HG02642 (cell line): Measurements from ENCODE around the gene LRRN2.

ENCODE experiments used
- ATAC-seq: cut with Tn5 transposase; IDR thresholded peaks from one replicate; pipeline ENCODE4 v1.9.1; 2021; ENCODE audit warnings: mild to moderate bottlenecking; ENCODE audit not compliant: unreplicated experiment, poor library complexity

LRRN2 gene

GRCh38 chr1:204664384-204664651 is 21.2 kb downstream of the LRRN2 start:
- no peak for ATAC-seq

GRCh38 chr1:204663644-204664383 is 21.7 kb downstream of the LRRN2 start:
- no peak for ATAC-seq

GRCh38 chr1:204662530-204662929 is 23.0 kb downstream of the LRRN2 start:
- ATAC-seq: no peak

GRCh38 chr1:204660509-204660908 is 25.0 kb downstream of the LRRN2 start:
- ATAC-seq: no peak

GRCh38 chr1:204659056-204659455 is 26.5 kb downstream of the LRRN2 start:
- no peak for ATAC-seq

GRCh38 chr1:204658295-204658694 is 27.2 kb downstream of the LRRN2 start:
- no peak for ATAC-seq

GRCh38 chr1:204653590-204654340 is 31.8 kb downstream of the LRRN2 start:
- no peak for ATAC-seq

GRCh38 chr1:204652497-204652896 is 33.0 kb downstream of the LRRN2 start:
- no peak for ATAC-seq

GRCh38 chr1:204651843-204652421 is 33.6 kb downstream of the LRRN2 start:
- ATAC-seq: no peak

- no peak for ATAC-seq
Measured at GRCh38 chr1:204650911-204651570, 34.5 kb downstream of the LRRN2 start.

- ATAC-seq: no peak
Measured at GRCh38 chr1:204649721-204650521, 35.6 kb downstream of the LRRN2 start.

- ATAC-seq: no peak
Measured at GRCh38 chr1:204648576-204648975, 37.0 kb downstream of the LRRN2 start.

GRCh38 chr1:204647805-204648153 is 37.8 kb downstream of the LRRN2 start:
- ATAC-seq: no peak

GRCh38 chr1:204647114-204647804 is 38.3 kb downstream of the LRRN2 start:
- ATAC-seq: no peak

- no peak for ATAC-seq
Measured at GRCh38 chr1:204645666-204646065, 39.9 kb downstream of the LRRN2 start.

GRCh38 chr1:204645251-204645650 is 40.3 kb downstream of the LRRN2 start:
- ATAC-seq: no peak

GRCh38 chr1:204643503-204643902 is 42.0 kb downstream of the LRRN2 start:
- no peak for ATAC-seq

GRCh38 chr1:204641936-204642335 is 43.6 kb downstream of the LRRN2 start:
- no peak for ATAC-seq

- ATAC-seq: no peak
Measured at GRCh38 chr1:204641455-204641854, 44.1 kb downstream of the LRRN2 start.

GRCh38 chr1:204640578-204640977 is 45.0 kb downstream of the LRRN2 start:
- ATAC-seq: no peak
